GM19099 (cell line): ENCODE results near the gene TUBGCP3.

Source experiments
- POLR2A ChIP-seq: IDR thresholded peaks from 3 replicates; pipeline ENCODE4 v1.6.1; 2011; ENCODE audit warnings: low read depth; ENCODE audit not compliant: insufficient read length; ENCODE audit errors: extremely low read depth

Gene TUBGCP3

GRCh38 chr13:112526146-112526853 is 61.7 kb downstream of the TUBGCP3 start:
- TF ChIP-seq POLR2A: no peak

- TF ChIP-seq POLR2A: no peak
Measured at GRCh38 chr13:112525356-112525945, 62.5 kb downstream of the TUBGCP3 start.

DNA sequence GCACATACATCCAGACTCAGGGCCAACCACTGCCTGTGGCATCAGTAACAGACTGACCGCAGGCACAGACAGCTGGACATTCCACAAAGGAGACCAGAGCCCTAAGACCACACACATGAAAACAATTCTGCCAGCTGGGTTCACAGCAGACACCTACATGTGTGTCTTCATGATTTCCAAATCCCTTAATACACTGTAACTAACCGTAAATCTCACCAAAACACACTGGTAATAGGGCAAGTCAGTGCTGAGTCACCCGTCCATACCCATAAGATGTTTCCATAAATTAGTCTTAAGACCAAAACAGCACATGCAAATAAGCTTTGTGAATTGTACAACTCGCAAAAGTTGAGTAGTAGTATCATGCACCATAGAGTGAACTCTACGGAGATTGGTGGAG is 65.4 kb downstream of the TUBGCP3 start:
- no peak for TF ChIP-seq POLR2A

DNA sequence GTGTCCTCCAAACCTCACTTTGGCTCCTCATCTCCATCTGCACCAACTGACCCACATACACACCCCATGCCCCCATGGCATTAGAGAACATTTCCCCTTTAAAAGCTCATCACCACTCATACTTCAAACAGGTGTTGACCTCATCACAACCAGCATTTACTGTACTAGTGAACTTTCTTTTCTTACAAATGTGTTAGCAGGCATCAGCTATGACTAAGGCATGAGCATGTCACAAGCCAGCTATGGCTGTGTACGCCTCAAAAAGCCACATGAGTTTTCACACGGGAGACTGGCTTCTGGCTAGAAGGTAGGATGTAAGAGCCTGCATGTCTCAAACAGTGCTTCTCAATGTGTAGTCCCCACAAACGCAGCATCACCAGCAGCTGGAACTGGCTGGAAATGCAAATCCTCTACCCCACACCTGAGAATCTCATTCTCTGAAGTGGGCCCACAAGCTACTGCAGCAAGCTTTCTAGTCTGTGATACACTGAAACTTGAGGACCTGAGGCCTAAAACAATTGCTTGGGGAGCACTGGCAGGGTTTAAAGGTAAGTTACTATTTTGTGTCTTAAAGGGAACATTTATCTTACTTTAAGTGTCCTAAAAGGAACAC is 66.8 kb downstream of the TUBGCP3 start:
- TF ChIP-seq POLR2A: no peak

GRCh38 chr13:112519517-112520060 is 68.4 kb downstream of the TUBGCP3 start:
- no peak for TF ChIP-seq POLR2A

GRCh38 chr13:112516218-112516617 is 71.7 kb downstream of the TUBGCP3 start:
- TF ChIP-seq POLR2A: no peak

- no peak for TF ChIP-seq POLR2A
Measured at GRCh38 chr13:112513761-112514160, 74.2 kb downstream of the TUBGCP3 start.

GRCh38 chr13:112510987-112511685 is 76.8 kb downstream of the TUBGCP3 start:
- TF ChIP-seq POLR2A: no peak

DNA sequence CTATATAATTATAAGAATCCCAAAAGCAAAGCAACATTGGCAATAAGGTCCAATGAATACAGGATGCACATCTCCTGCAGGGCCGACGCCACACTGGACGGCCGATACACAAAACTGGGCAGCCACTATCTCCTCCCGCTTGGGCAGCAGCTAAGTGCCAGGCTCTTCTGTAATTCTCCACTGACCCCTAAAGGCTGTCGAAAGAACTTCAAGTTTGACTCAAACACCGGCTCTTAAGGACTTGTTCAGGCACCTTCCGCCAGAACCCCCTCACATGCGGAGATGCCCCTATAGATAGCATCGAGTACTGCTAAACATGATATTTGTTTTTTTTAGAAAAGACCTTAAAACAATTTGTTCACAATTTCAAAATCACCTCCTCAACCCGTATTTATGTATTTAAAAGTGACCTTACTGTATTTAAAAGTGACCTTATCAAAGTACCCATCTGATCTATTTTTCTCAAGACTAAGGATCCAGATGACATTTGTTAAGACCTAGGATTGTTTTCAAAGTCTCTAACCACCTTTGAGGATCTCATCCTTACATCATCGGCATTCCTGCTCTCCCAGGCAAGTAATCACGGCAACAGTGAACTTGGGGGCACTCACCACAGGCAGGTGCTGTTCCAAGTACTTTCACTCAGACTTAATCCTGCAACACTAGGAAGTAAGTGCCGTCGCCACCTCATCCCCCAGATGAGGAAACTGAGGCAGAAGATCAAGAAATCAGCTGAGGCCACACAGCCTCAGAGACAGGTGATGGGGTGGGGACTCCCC is 77.8 kb downstream of the TUBGCP3 start:
- no peak for TF ChIP-seq POLR2A

- TF ChIP-seq POLR2A: no peak
Measured at GRCh38 chr13:112509190-112509589, 78.8 kb downstream of the TUBGCP3 start.

- TF ChIP-seq POLR2A: no peak
Measured at GRCh38 chr13:112506046-112506445, 81.9 kb downstream of the TUBGCP3 start.

DNA sequence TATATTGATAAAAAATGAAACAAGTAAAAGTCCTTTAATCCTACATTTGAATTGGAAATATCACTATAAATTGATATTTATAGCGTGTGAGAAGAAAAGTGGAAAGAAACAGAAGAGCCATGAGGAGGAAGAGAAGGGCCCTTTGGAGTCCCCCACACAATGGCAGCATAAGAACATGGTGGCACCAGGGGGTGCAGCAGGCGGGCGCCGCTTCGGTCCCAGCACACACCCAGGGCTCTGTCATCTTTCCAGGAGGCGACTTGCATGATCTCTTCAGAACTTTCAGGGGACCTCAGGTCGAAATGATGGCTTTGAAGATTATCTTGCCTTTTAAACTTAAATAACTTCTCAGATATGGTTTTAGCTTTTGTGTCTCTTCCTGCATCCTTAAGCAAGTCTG is 91.8 kb downstream of the TUBGCP3 start:
- no peak for TF ChIP-seq POLR2A

- TF ChIP-seq POLR2A: no peak
Measured at GRCh38 chr13:112495465-112495864, 92.5 kb downstream of the TUBGCP3 start.

DNA sequence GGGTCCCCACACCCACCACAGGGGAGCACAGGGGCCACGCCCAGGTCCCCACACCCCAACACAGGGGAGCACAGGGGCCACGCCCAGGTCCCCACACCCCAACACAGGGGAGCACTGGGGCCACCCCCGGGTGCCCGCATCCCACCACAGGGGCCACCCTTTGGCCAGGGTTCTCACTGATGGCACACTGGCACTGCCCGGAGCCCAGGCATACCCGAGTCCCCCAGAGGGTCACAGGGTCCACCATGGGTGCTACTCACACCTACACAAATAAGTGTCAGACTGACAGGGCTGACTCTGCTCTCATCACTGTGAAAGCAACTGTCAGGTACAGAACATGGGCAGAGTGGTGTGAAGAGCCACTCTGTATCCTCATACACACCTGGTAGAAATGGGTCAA is 98.8 kb downstream of the TUBGCP3 start:
- no peak for TF ChIP-seq POLR2A

GRCh38 chr13:112487127-112487517 is 100.8 kb downstream of the TUBGCP3 start:
- no peak for TF ChIP-seq POLR2A

DNA sequence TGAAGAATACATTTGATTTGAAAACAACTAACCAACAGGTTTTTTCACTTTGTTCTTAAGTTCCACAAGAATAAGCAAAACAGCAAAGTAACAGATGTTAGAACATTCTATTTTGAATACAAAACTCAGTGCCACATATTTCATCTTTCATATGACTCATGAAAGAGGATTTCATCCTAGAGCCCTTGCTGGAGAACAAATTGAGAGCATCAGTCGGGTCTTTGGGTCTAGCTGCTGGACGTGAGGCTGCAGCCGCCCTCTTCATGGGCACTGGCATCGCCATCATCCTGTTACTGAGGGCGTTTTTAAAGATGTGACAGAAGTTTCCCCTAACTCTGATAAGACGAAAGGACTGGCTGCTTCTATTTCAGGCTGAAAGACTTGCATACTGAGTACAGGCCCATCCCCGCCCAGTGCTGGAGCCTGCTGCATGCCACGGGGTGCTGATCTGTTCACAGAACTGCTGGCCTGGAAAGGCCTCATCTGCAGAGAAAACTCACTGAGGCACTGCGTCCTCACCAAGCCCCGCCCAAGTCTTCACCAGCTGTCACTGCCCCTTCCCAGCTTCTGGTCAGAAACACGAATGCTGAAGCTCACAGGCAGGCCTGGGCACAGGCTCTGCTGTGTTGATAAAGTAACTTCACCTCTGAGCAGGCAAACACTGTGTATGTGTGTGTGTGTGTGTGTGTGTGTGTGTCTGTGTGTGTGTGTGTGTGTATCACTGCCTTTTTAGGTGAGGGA is 101.4 kb downstream of the TUBGCP3 start:
- no peak for TF ChIP-seq POLR2A
